Thyroid gland (tissue), 4 donors: ENCODE data around the gene SCGB1D4.

Experiments used
- CTCF ChIP-seq, 6 experiments: fragments of 200-600 bp in 3 of 6; fragments of 450-650 bp in 3 of 6; sonication (generic) in 3 of 6; IDR thresholded peaks; one replicate each; pipeline ENCODE4 v1.5.1; 2016 to 2019; ENCODE audit warnings: antibody characterized with exemption in 6 of 6, mild to moderate bottlenecking in 2 of 6, inconsistent platforms in 1 of 6, moderate library complexity in 1 of 6
- POLR2A ChIP-seq, 2 donors: fragments of 450-650 bp; IDR thresholded peaks; one replicate each; pipeline ENCODE4 v1.6.1; 2017; ENCODE audit warnings: antibody characterized with exemption in 2 of 2, mild to moderate bottlenecking in 2 of 2, moderate library complexity in 1 of 2

DNA sequence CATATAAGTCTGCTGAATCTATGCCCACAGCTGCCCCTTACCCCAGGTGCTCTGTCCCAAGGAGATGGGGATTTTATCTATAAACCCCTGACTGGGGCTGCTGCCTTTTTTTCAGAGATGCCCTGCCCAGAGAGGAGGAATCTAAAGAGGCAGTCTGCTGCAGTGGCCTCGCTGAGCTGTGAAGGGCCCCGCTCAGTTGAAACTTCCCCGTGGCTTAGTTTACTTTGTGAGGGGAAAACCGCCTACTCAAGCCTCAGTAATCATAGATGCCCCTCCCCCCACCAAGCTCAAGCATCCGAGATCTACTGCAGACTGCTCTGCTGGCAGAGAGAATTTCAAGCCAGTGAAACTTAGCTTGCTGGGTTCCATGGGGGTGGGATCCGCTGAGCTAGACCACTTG lies 7.4 kb upstream of the SCGB1D4 start:
- TF ChIP-seq CTCF (IDR thresholded peaks at IDR 0.05): no peak
- no peak for TF ChIP-seq POLR2A (IDR thresholded peaks at IDR 0.05)
